DND-41 (cell line): ENCODE results near the gene FBLIM1.

Experiments used
- ATAC-seq: fragments of 200-7000 bp; cut with Tn5 transposase; 3 replicates; pipeline ENCODE4 v1.9.1; 2021; ENCODE audit warnings: low read depth; ENCODE audit not compliant: insufficient read depth
- DNase-seq: peaks from one replicate; pipeline ENCODE4 v3.0.0-alpha.2; 2020
- H2AFZ ChIP-seq: 2 replicates; pipeline ENCODE4 v1.6.0; 2012; ENCODE audit warnings: low read depth, low read length
- H3K27ac ChIP-seq: 2 replicates; pipeline ENCODE4 v1.5.1; 2012; ENCODE audit warnings: low read length, inconsistent platforms
- H3K27me3 ChIP-seq: fragments of 200-600 bp; sonication (generic); 2 replicates; pipeline ENCODE4 v1.6.0; 2012; ENCODE audit warnings: low read length, mild to moderate bottlenecking, inconsistent platforms; ENCODE audit not compliant: insufficient read depth, poor library complexity
- H3K36me3 ChIP-seq: 2 replicates; pipeline ENCODE4 v1.5.1; 2012; ENCODE audit warnings: low read length, inconsistent platforms; ENCODE audit not compliant: insufficient read depth
- H3K4me1 ChIP-seq: 2 replicates; pipeline ENCODE4 v1.5.1; 2012; ENCODE audit warnings: mild to moderate bottlenecking, low read length; ENCODE audit not compliant: insufficient read depth
- H3K4me2 ChIP-seq: 2 replicates; pipeline ENCODE4 v1.6.0; 2012; ENCODE audit warnings: mild to moderate bottlenecking, moderate library complexity, low read length, inconsistent platforms; ENCODE audit not compliant: insufficient read depth
- H3K4me3 ChIP-seq, 2 experiments: fragments of 200-600 bp in 1 of 2; shearing (Covaris generic) in 1 of 2; 2 replicates each; pipeline ENCODE4 v1.5.1; 2012 to 2016; ENCODE audit warnings: inconsistent platforms in 2 of 2, low read length in 2 of 2, mild to moderate bottlenecking in 2 of 2, low read depth in 1 of 2, moderate library complexity in 1 of 2
- H3K79me2 ChIP-seq: 2 replicates; pipeline ENCODE4 v1.6.0; 2012; ENCODE audit warnings: low read length, inconsistent platforms; ENCODE audit not compliant: insufficient read depth
- H3K9ac ChIP-seq: 2 replicates; pipeline ENCODE4 v1.6.0; 2012; ENCODE audit warnings: low read depth, mild to moderate bottlenecking, inconsistent platforms, low read length, moderate library complexity
- H3K9me3 ChIP-seq: 2 replicates; pipeline ENCODE4 v1.5.1; 2012; ENCODE audit warnings: low read length, moderate library complexity, mild to moderate bottlenecking, inconsistent platforms; ENCODE audit not compliant: insufficient read depth, severe bottlenecking
- H4K20me1 ChIP-seq: 2 replicates; pipeline ENCODE4 v1.6.0; 2012; ENCODE audit warnings: low read length; ENCODE audit not compliant: insufficient read depth
- EZH2 ChIP-seq: IDR thresholded peaks from 3 replicates; pipeline ENCODE4 v1.6.1; 2012; ENCODE audit warnings: borderline replicate concordance, low read depth, mild to moderate bottlenecking, moderate library complexity, low read length, inconsistent platforms; ENCODE audit not compliant: severe bottlenecking
- TF ChIP-seq, protein P1 (sequence below): IDR thresholded peaks from 2 replicates; pipeline ENCODE4 v1.5.1; 2012; ENCODE audit warnings: borderline replicate concordance, low read length, moderate library complexity, mild to moderate bottlenecking; ENCODE audit not compliant: poor library complexity, severe bottlenecking; ENCODE audit errors: extremely low read depth

FBLIM1 gene

GRCh38 chr1:15767941-15768340 is 9.3 kb downstream of the FBLIM1 start:
- no peaks in the 10 kb centered on the region for H3K9me3 ChIP-seq
- no peaks in the 10 kb centered on the region for H3K79me2 ChIP-seq
- no peaks in the 10 kb centered on the region for H3K27me3 ChIP-seq
- DNase-seq = no peak
- no peaks in the 10 kb centered on the region for H4K20me1 ChIP-seq
- no peak overlapping the region for H3K9ac ChIP-seq
- H3K4me2 ChIP-seq = no peak overlapping the region
- no peak overlapping the region for H3K4me3 ChIP-seq
- no peak overlapping the region for H3K27ac ChIP-seq
- TF ChIP-seq, protein P1, sequence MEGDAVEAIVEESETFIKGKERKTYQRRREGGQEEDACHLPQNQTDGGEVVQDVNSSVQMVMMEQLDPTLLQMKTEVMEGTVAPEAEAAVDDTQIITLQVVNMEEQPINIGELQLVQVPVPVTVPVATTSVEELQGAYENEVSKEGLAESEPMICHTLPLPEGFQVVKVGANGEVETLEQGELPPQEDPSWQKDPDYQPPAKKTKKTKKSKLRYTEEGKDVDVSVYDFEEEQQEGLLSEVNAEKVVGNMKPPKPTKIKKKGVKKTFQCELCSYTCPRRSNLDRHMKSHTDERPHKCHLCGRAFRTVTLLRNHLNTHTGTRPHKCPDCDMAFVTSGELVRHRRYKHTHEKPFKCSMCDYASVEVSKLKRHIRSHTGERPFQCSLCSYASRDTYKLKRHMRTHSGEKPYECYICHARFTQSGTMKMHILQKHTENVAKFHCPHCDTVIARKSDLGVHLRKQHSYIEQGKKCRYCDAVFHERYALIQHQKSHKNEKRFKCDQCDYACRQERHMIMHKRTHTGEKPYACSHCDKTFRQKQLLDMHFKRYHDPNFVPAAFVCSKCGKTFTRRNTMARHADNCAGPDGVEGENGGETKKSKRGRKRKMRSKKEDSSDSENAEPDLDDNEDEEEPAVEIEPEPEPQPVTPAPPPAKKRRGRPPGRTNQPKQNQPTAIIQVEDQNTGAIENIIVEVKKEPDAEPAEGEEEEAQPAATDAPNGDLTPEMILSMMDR = no peak
- no peak for TF ChIP-seq EZH2
- H2AFZ ChIP-seq = no peak overlapping the region
- no peak for ATAC-seq
- H3K4me1 ChIP-seq = no peaks in the 10 kb centered on the region
- no peaks in the 10 kb centered on the region for H3K36me3 ChIP-seq

DNA sequence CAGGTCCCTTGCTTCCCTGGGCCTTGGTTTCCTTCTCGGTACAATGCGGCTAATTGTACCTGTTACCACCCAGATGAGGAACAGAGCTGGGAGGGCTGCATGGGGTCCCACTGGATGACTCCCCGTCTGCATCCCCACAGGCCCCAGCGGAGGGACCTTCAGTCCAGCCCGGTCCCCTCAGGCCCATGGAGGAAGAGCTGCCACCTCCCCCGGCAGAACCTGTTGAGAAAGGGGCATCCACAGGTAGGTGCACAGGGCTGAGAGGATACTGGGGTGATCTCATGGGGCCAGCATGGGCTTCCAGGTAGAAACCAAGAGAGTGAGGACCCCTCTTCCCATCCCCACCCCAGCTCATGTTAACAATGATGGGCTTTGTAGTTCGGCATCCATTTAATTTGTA is 9.8 kb downstream of the FBLIM1 start:
- H3K36me3 ChIP-seq = no peaks in the 10 kb centered on the region
- no peak for ATAC-seq
- no peak for DNase-seq
- H3K9me3 ChIP-seq = no peaks in the 10 kb centered on the region
- no peaks in the 10 kb centered on the region for H3K79me2 ChIP-seq
- no peak overlapping the region for H3K4me3 ChIP-seq
- H3K4me1 ChIP-seq = no peaks in the 10 kb centered on the region
- no peak overlapping the region for H3K27ac ChIP-seq
- no peak overlapping the region for H3K4me2 ChIP-seq
- no peaks in the 10 kb centered on the region for H3K27me3 ChIP-seq
- H2AFZ ChIP-seq = no peak overlapping the region
- no peak overlapping the region for H3K9ac ChIP-seq
- TF ChIP-seq, protein P1 = no peak
- TF ChIP-seq EZH2 = no peak
- no peaks in the 10 kb centered on the region for H4K20me1 ChIP-seq

DNA sequence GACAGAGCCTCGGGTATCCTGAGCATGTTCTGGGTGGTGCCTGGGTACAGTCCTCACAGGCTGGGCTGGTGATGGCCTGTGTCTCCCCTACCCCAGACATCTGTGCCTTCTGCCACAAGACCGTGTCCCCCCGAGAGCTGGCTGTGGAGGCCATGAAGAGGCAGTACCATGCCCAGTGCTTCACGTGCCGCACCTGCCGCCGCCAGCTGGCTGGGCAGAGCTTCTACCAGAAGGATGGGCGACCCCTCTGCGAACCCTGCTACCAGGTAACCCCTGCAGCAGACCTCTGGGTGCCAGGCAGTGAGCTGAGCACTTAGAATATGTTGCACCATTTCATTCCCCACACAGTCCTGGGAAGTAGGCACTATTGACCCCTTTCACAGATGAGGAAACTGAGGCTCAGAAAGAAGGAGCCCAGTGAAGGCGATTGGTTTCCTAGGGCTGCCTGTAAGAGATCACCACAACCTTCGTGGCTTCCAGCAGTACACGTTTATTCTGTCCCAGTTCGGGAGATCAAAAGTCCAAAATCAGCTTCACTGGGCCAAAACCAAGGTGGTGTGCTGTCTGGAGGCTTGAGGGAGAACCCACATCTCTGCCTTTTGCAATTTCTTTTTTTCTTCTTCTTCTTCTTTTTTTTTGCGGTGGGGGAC is 11.8 kb downstream of the FBLIM1 start:
- no peak overlapping the region for H3K9ac ChIP-seq
- TF ChIP-seq, protein P1 = no peak
- no peak for TF ChIP-seq EZH2
- H3K27me3 ChIP-seq = no peaks in the 10 kb centered on the region
- H3K4me1 ChIP-seq = no peaks in the 10 kb centered on the region
- no peak overlapping the region for H3K4me3 ChIP-seq
- no peak overlapping the region for H3K27ac ChIP-seq
- H3K36me3 ChIP-seq = no peaks in the 10 kb centered on the region
- no peak overlapping the region for H2AFZ ChIP-seq
- no peak for DNase-seq
- no peaks in the 10 kb centered on the region for H3K9me3 ChIP-seq
- no peaks in the 10 kb centered on the region for H3K79me2 ChIP-seq
- ATAC-seq = no peak
- H4K20me1 ChIP-seq = no peaks in the 10 kb centered on the region
- no peak overlapping the region for H3K4me2 ChIP-seq
